Mucosa of stomach (tissue), 1 donor: ENCODE results near the gene NOX4.

Source experiments
- H3K27me3 ChIP-seq: one replicate; pipeline ENCODE4 v1.7.0; 2013; ENCODE audit warnings: mild to moderate bottlenecking, low read length; ENCODE audit not compliant: control insufficient read depth, insufficient read depth
- H3K36me3 ChIP-seq: one replicate; pipeline ENCODE4 v1.7.0; 2013; ENCODE audit warnings: low read length; ENCODE audit not compliant: control insufficient read depth, insufficient read depth
- H3K4me1 ChIP-seq: one replicate; pipeline ENCODE4 v1.7.0; 2013; ENCODE audit warnings: mild to moderate bottlenecking, low read length; ENCODE audit not compliant: control insufficient read depth, insufficient read depth
- H3K4me3 ChIP-seq: one replicate; pipeline ENCODE4 v1.7.0; 2013; ENCODE audit warnings: low read length
- H3K9ac ChIP-seq: one replicate; pipeline ENCODE4 v1.7.0; 2013; ENCODE audit warnings: mild to moderate bottlenecking, low read length, moderate library complexity
- H3K9me3 ChIP-seq: one replicate; pipeline ENCODE4 v1.7.0; 2013; ENCODE audit warnings: mild to moderate bottlenecking, low read length, moderate library complexity; ENCODE audit not compliant: control insufficient read depth
- donor health status: Pancreatic carcinoma.

NOX4 gene

GRCh38 chr11:89502301-89502700 is 11.1 kb upstream of the NOX4 start:
- H3K27me3 ChIP-seq, result no peaks in the 10 kb centered on the region
- no peaks in the 10 kb centered on the region for H3K4me1 ChIP-seq
- no peak overlapping the region for H3K9ac ChIP-seq
- no peak overlapping the region for H3K4me3 ChIP-seq
- no peaks in the 10 kb centered on the region for H3K9me3 ChIP-seq
- H3K36me3 ChIP-seq, result no peaks in the 10 kb centered on the region

DNA sequence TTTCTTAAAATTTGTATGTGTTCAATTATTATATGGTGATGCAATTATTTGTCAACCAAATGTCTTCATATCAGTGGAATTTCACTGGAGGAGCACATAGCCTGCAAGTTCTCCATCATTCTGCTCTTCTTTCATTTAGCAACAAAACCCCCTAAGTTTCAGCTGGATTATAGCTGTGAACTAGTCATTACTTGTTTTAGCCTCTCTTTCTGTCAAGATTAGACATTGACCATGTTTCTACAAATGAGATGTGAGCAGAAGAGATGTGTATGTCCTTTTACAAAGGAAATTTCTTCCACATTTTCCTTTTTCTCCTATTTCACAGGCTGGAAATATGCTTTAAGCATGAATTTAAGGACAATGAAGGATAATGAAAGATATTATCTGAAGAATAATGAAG is 9.2 kb upstream of the NOX4 start:
- H3K27me3 ChIP-seq, result no peaks in the 10 kb centered on the region
- no peaks in the 10 kb centered on the region for H3K36me3 ChIP-seq
- no peak overlapping the region for H3K4me3 ChIP-seq
- H3K9me3 ChIP-seq, result no peaks in the 10 kb centered on the region
- no peak overlapping the region for H3K9ac ChIP-seq
- H3K4me1 ChIP-seq, result no peaks in the 10 kb centered on the region

- H3K36me3 ChIP-seq, result no peaks in the 10 kb centered on the region
- H3K4me3 ChIP-seq, result no peak overlapping the region
- no peaks in the 10 kb centered on the region for H3K9me3 ChIP-seq
- no peaks in the 10 kb centered on the region for H3K27me3 ChIP-seq
- no peaks in the 10 kb centered on the region for H3K4me1 ChIP-seq
- H3K9ac ChIP-seq, result no peak overlapping the region
These were observed 7.8 kb upstream of the NOX4 start for GRCh38 chr11:89498845-89499448.

- Histone ChIP-seq H3K27me3 (peaks cover 10% of the 10 kb centered on the region), H3K9ac (no peak overlapping the region), H3K9me3 (no peaks in the 10 kb centered on the region), H3K4me3 (no peak overlapping the region), H3K4me1 (no peaks in the 10 kb centered on the region), H3K36me3 (no peaks in the 10 kb centered on the region)
These were observed 4.8 kb upstream of the NOX4 start for GRCh38 chr11:89495951-89496350.

GRCh38 chr11:89493431-89493830 is 2.3 kb upstream of the NOX4 start:
- no peak overlapping the region for H3K4me3 ChIP-seq
- H3K9me3 ChIP-seq, result no peaks in the 10 kb centered on the region
- H3K9ac ChIP-seq, result no peak overlapping the region
- H3K36me3 ChIP-seq, result no peaks in the 10 kb centered on the region
- peaks cover 19% of the 10 kb centered on the region for H3K27me3 ChIP-seq
- H3K4me1 ChIP-seq, result no peaks in the 10 kb centered on the region

DNA sequence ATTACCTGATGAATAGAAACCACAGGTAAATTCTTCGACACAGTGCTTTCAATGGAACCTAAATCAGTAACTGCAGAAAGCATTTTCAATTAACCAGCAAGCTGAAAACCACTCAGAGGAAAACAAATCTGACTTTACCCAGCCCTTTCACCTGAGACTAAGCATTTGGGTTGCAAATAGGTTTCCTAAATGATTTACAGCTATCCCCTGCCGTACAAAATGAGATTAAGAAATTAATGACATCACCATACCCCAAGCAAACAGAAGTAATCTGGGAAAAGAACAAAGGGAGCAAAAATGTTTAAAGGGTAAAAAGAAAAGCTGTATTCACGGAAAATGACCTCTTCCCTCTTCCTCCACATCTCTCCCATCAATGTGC is 584 bp downstream of the NOX4 start:
- Histone ChIP-seq H3K4me1 (no peaks in the 10 kb centered on the region), H3K9ac (no peak overlapping the region), H3K4me3 (no peak overlapping the region), H3K9me3 (no peaks in the 10 kb centered on the region), H3K27me3 (peaks cover 19% of the 10 kb centered on the region), H3K36me3 (no peaks in the 10 kb centered on the region)

DNA sequence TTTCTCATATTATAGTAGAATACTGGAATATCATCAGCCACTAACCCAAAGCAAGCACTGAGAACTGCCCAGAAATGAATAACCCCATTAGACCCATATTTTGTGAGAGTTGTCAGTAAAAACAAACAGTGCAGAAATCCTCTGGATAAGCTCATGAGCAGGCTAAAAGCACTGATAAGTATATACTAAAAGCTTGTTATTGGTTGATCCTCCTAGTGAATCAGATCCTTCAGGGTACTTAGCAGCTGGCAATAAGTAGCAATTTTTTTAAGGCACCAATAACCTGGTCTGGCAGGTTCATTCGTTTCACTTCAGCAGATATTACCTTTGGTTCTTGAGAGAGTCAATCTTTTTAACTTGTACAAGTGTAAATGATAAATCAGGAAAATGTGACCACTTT is 1.2 kb downstream of the NOX4 start:
- no peaks in the 10 kb centered on the region for H3K4me1 ChIP-seq
- no peak overlapping the region for H3K9ac ChIP-seq
- no peaks in the 10 kb centered on the region for H3K9me3 ChIP-seq
- no peaks in the 10 kb centered on the region for H3K36me3 ChIP-seq
- H3K27me3 ChIP-seq, result peaks cover 19% of the 10 kb centered on the region
- no peak overlapping the region for H3K4me3 ChIP-seq

DNA sequence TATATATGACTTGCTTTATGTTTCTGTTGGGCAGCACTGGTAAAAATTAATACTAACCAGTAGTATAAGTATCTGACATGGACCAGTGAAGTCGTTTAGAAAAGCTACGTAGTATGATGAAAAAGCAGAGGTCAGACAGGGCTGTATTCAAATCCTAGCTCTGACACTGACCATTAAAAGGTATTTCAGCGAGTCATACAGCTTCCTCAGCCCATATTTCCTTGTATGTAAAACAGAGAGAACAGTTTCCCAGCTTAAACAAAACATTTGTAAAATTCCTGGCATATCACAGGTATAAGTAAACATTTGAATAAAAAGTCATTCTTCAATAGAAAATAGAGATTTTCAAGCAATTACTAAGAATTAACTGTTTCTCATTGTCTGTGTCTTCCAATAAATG is 4.2 kb downstream of the NOX4 start:
- peaks cover 19% of the 10 kb centered on the region for H3K27me3 ChIP-seq
- H3K36me3 ChIP-seq, result no peaks in the 10 kb centered on the region
- no peaks in the 10 kb centered on the region for H3K9me3 ChIP-seq
- no peaks in the 10 kb centered on the region for H3K4me1 ChIP-seq
- no peak overlapping the region for H3K4me3 ChIP-seq
- no peak overlapping the region for H3K9ac ChIP-seq

GRCh38 chr11:89484896-89485295 is 6.3 kb downstream of the NOX4 start:
- H3K9ac ChIP-seq, result no peak overlapping the region
- no peak overlapping the region for H3K4me3 ChIP-seq
- no peaks in the 10 kb centered on the region for H3K4me1 ChIP-seq
- H3K27me3 ChIP-seq, result no peaks in the 10 kb centered on the region
- H3K9me3 ChIP-seq, result no peaks in the 10 kb centered on the region
- no peaks in the 10 kb centered on the region for H3K36me3 ChIP-seq

GRCh38 chr11:89477175-89477574 is 14.0 kb downstream of the NOX4 start:
- Histone ChIP-seq H3K9me3 (no peaks in the 10 kb centered on the region), H3K4me3 (no peak overlapping the region), H3K27me3 (no peaks in the 10 kb centered on the region), H3K9ac (no peak overlapping the region), H3K4me1 (no peaks in the 10 kb centered on the region), H3K36me3 (no peaks in the 10 kb centered on the region)

- Histone ChIP-seq H3K27me3 (no peaks in the 10 kb centered on the region), H3K4me3 (no peak overlapping the region)
These were observed 27.9 kb downstream of the NOX4 start for GRCh38 chr11:89463266-89463780.

GRCh38 chr11:89458716-89459115 is 32.5 kb downstream of the NOX4 start:
- no peaks in the 10 kb centered on the region for H3K9me3 ChIP-seq
- H3K27me3 ChIP-seq, result no peaks in the 10 kb centered on the region
- H3K36me3 ChIP-seq, result no peaks in the 10 kb centered on the region
- no peaks in the 10 kb centered on the region for H3K4me1 ChIP-seq
- no peak overlapping the region for H3K9ac ChIP-seq
- H3K4me3 ChIP-seq, result no peak overlapping the region

More at GRCh38 chr11:89463266-89463780, 27.9 kb downstream of the NOX4 start:
- no peaks in the 10 kb centered on the region for H3K36me3 ChIP-seq
- no peaks in the 10 kb centered on the region for H3K9me3 ChIP-seq
- H3K9ac ChIP-seq, result no peak overlapping the region
- H3K4me1 ChIP-seq, result no peaks in the 10 kb centered on the region

DNA sequence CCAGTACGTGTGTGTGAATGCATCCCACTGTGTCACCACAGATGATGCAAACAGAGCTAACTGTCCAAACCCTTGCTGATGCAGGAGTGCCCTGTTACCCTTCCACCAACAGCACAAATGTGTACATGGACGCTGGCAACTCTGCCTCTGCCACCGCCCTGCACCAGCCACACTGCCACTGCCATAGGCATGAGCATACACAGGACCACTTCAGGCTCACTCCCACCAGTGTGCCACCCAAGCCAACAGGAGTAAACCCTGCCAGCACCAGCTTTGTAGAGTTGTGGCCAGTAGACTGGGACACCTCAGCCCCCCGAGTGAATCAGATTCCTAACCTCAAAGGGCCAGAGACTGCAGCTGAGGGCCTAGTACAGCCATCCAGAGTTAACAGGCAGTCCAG is 34.0 kb downstream of the NOX4 start:
- Histone ChIP-seq H3K27me3 (no peaks in the 10 kb centered on the region), H3K4me1 (no peaks in the 10 kb centered on the region), H3K4me3 (no peak overlapping the region), H3K36me3 (no peaks in the 10 kb centered on the region), H3K9me3 (no peaks in the 10 kb centered on the region), H3K9ac (no peak overlapping the region)
